Brain microvascular endothelial cell (primary cell): ENCODE results near the gene ATP13A2.

Experiments used
- DNase-seq: peaks from one replicate; pipeline ENCODE4 v3.0.0-alpha.2; 2020
- H3K27ac ChIP-seq: fragments of 250-450 bp; sonication (Bioruptor Pico); 2 replicates; pipeline ENCODE4 v1.5.1; 2020; ENCODE audit warnings: mild to moderate bottlenecking, moderate library complexity
- H3K27me3 ChIP-seq: fragments of 250-450 bp; sonication (Bioruptor Pico); replicated peaks from 2 replicates; pipeline ENCODE4 v1.5.1; 2020; ENCODE audit warnings: mild to moderate bottlenecking
- H3K36me3 ChIP-seq: fragments of 250-450 bp; sonication (Bioruptor Pico); replicated peaks from 2 replicates; pipeline ENCODE4 v1.5.1; 2020; ENCODE audit warnings: mild to moderate bottlenecking
- H3K4me3 ChIP-seq: 2 replicates; pipeline ENCODE4 v1.5.1; 2011; ENCODE audit warnings: low read depth, mild to moderate bottlenecking, control low read depth, low read length, moderate library complexity
- CTCF ChIP-seq: IDR thresholded peaks from 2 replicates; pipeline ENCODE4 v1.5.1; 2011; ENCODE audit warnings: low read depth, mild to moderate bottlenecking, moderate library complexity, low read length, control low read depth, inconsistent platforms; ENCODE audit errors: missing control alignments
- in situ Hi-C: cut with HindIII; loops from 2 replicates; pipeline ENCODE4 v1.10.0; 2017; ENCODE audit warnings: low sequenced_read_pairs, low pct_ligation_motif_present

The ATP13A2 gene

GRCh38 chr1:17005365-17005740 lies 6.4 kb downstream of the ATP13A2 start:
- Histone ChIP-seq H3K27me3 (no peaks in the 10 kb centered on the region), H3K4me3 (no peak overlapping the region), H3K27ac (no peak overlapping the region), H3K36me3 (peaks cover 34% of the 10 kb centered on the region)
- DNase-seq, result no peak
- TF ChIP-seq CTCF, result no peak
- in situ Hi-C loops, result no loop called here

GRCh38 chr1:17004466-17005364 lies 7.0 kb downstream of the ATP13A2 start:
- Histone ChIP-seq H3K27ac (no peak overlapping the region), H3K36me3 (peaks cover 38% of the 10 kb centered on the region), H3K27me3 (no peaks in the 10 kb centered on the region), H3K4me3 (no peak overlapping the region)
- DNase-seq, result no peak
- in situ Hi-C loops, result no loop called here
- TF ChIP-seq CTCF, result peak; percentile 57

- Histone ChIP-seq H3K27ac (no peak overlapping the region), H3K4me3 (no peak overlapping the region), H3K36me3 (peaks cover 47% of the 10 kb centered on the region), H3K27me3 (no peaks in the 10 kb centered on the region)
- DNase-seq, result no peak
- in situ Hi-C loops, result no loop called here
- TF ChIP-seq CTCF, result no peak
Measured at GRCh38 chr1:17002524-17002902, 9.2 kb downstream of the ATP13A2 start.

- H3K27ac ChIP-seq, result no peak overlapping the region
- H3K27me3 ChIP-seq, result no peaks in the 10 kb centered on the region
- no peak for TF ChIP-seq CTCF
- H3K4me3 ChIP-seq, result no peak overlapping the region
- no peak for DNase-seq
- in situ Hi-C loops, result no loop called here
- peaks cover 48% of the 10 kb centered on the region for H3K36me3 ChIP-seq
Measured at GRCh38 chr1:17001760-17002523, 9.8 kb downstream of the ATP13A2 start.

- in situ Hi-C loops, result no loop called here
- DNase-seq, result no peak
- H3K36me3 ChIP-seq, result peaks cover 47% of the 10 kb centered on the region
- H3K27me3 ChIP-seq, result no peaks in the 10 kb centered on the region
- no peak overlapping the region for H3K4me3 ChIP-seq
- no peak overlapping the region for H3K27ac ChIP-seq
- peak; percentile 14 for TF ChIP-seq CTCF
Measured at GRCh38 chr1:16999863-17000262, 11.9 kb downstream of the ATP13A2 start.
